HG03095 (cell line): ENCODE results near the gene NDUFS8.

ENCODE experiments used
- ATAC-seq: cut with Tn5 transposase; IDR thresholded peaks from one replicate; pipeline ENCODE4 v1.9.1; 2021; ENCODE audit warnings: moderate library complexity; ENCODE audit not compliant: unreplicated experiment

NDUFS8 gene

DNA sequence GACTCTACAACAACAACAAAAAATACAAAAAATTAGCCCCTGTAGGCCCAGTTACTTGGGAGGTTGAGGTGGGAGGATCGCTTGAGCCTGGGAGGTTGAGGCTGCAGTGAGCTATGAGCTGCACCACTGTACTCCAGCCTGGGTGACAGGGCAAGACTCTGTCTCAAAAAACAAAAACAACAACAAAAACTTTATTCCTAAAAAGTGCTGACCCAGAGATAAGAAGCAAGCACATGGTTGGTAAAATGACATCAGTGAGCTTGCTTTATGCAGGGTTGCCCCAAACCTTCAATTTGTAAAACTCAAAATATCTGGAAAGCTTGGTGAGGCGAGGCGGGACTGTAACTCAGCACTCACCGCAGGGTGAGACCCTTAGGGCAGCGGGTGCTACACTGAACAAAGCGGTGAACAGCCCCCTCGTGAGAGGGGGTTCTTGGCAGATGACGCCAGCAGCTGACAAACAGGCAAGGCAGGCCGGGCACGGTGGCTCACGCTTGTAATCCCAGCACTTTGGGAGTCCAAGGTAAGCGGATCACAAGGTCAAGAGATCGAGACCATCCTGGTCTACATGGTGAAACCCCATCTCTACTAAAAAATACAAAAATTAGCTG, 4.9 kb downstream of the NDUFS8 start:
- ATAC-seq, result no peak

DNA sequence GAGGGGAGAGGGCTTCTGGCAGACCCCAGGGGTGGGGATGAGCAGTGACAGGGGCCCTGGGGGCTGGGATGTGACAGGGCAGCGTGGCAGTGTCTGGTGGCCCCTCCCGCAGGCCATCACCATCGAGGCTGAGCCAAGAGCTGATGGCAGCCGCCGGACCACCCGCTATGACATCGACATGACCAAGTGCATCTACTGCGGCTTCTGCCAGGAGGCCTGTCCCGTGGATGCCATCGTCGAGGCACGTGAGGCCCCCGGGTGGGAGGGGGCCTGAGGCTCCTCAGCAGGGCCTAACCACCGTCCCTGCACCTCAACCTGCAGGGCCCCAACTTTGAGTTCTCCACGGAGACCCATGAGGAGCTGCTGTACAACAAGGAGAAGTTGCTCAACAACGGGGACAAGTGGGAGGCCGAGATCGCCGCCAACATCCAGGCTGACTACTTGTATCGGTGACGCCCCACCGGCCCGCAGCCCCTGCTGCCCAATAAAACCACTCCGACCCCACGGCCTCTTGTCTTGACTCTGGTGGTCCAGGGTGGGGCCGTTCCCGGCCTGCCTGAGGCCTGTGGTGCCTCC, 5.7 kb downstream of the NDUFS8 start:
- no peak for ATAC-seq

DNA sequence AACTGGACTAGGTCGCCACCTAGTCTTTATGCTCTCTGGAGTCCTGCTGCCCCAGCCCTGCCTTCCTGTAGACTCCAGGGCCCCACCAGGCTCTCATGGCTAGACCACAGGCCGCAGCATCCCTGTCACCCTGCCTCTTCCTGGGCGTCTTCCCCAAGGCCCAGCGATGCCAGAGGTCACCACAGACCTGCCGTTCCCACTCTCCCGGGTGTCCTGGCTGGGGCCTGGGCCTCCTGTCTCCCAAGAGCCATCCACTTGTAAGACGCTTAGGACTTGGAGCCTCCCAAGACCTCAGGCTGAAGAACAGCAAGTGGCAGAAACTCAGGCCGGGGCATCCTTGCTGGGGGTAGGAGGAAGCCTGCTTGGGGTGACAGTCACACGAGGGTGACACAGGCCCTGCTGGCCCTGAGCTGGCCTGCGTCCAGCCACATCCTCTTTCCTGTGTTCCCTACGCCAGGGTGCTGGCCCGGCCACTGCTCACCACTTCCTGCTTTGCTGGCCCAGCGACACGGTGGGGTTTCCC, 6.3 kb downstream of the NDUFS8 start:
- no peak for ATAC-seq

DNA sequence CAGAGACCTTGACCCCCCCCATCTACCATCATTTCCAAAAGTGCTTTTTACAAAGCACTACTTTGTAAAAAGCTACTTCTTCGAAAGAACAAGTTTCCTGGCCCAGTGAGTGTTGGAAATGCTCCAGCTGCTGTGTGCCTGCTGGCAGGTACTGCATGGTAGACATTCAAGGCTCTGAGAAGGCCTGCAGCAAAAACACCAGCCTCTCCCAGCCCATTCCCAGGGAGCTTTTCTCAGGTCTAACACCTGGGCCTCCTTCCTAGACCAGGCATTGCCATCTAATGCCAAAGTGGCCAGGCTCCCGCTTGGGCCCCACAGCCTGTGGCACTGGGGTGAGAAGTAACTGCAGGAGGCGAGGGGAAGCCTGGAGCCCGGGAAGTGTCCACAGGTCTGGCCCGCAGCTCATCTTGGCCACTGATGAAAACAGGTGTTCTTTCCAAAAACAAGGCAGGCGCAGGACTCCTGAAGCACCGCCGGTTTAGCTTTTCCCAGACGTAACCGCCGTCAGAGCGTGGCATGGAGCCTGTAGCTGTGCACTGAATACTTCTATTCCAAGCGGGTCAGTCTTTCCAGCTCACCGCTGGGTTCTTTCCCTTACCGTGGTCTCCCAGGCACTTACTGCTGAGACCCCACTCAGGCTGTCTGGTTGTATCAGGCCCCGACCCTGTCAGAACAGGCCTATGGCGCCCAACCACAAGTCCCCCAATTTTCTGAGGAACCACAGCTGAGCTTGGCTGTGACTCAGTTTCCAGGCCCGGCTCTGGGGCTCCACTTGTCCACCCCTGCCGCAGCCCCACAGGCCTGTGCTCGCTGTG, 7.1 kb downstream of the NDUFS8 start:
- ATAC-seq, result no peak

DNA sequence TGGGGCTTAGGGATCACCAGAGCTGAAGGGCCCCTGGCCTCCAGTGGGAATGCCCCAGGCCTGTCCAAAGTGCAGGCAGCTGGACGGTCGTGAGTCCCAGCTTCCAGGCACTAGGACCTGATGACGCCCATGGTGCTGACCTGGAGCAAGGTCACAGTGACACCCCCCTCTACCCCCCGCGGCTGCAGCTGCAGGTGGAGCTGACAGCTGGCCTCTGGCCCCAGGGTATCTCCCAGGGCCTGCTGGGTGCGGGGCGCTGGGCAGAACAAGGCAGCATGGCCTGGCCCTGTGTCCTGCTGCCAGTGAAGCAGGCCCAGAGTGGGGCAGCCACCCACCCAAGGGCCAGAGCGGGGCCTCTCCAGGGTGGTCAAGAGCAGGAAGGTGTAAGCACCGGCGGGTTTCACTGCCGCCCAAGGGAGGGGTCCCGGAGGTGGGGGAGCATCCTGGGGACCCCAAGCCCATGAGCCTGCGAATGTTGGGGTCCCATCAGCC, 7.8 kb downstream of the NDUFS8 start:
- no peak for ATAC-seq

DNA sequence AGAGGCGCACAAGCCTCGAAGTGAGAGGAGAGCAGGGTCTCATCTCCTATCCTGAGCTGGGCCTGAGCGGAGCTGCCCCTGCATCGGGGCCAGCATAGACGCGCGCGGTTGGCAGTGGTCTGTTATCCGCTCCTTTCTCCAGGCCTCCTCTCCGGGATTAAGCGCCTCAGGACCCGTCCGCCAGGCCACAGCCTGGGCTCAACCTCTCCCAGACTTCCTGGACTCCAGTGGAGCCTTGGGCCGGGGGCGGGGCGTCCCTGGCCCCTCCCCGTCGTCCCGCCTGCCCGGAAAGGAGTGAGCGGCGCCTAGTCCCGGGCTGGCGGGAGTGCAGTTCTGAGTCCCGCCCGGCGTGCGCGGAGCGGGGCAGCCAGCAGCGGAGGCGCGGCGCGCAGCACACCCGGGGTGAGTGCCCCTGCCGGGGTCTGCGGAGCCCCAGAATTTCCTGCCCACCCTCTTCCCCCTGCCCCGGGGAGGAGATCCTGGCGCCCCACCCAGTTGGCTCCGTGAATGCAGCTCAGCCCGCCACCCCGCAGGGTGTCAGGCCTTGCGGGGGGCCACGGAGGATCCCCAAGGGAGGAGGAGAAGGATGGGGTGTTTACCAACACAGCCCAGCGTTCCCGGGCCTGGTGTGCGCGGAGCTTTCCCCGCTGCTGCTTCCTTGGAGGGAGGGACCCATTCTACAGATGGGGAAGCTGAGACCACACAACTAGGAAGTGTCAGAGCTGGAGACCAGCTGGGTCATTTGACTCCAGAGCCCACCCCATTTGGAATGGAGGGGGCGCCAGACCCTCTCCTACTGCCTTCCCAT, 8.4 kb downstream of the NDUFS8 start, which contains the start of gene TCIRG1:
Gene TCIRG1, plus strand, starts transcription at position 308 of the 808 bp plus-strand sequence. CDS start 2,247 bp downstream, outside the sequence.
- no peak for ATAC-seq

DNA sequence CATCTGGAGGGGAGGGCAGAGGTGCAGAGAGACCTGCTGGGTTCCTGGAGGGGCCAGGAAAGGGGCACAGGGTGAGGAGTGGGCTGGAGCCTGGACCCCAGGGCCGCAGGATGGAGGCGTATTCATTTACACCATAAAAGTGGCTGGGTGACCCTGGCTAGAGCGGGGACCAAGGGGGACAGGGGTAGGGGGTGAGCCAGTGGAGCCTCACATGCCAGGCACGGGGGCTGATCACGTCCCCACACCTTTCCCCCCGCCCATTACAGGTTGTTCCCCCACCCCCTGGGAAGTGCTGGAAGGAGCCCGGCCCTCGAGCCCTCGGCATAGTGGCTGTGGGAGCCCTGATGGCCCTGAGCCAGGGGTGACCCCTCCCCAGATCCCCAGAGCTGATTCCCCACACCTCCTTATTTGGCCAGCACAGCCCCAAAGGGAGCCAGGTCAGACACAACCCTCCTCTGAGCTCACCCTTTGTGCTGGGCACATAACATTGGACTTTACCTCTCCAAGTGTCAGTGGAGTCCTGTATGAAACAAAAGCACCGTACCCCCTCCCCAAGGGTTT, 9.1 kb downstream of the NDUFS8 start:
- ATAC-seq, result no peak

DNA sequence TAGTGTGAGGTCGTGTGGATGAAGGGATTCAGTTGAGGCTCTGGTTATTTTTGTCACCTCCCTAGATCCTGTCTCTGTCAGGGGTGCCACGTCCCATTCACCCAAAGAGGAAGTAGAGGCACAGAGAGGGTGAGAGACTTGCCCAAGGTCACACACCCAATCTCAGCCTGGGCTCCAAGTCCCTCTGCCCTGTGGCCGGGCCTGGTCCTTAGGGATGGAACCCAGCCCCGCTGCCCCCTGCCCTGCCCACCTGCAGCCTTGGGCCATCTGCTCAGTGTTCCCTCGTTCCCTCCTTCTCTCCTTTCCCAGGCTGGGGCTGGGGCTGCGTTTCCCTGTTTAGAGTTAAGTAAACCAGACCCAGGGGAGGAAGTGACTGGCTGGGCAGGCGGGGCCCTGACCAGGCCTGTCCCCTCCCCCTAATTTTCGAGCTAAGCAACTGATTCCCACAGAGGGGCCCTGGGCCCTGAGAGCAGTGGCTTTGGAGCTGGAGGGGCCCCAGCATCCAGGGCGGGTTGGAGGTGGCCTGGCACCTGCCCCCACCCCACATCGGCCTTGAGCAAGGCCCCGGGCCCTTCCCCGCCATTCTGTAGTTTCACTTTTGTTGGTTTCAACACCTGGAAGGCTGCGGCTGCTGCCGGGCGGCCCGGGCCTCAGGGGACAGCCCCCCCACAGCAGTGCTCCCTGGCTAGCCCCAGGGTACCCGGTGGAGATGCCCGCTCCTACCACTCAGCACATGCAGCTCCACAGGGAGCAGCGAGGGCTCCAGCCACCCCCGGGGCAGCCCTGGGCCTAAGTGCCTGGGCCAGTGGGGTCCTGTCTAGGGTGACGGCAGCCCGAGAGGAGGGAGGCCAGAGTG, 9.8 kb downstream of the NDUFS8 start:
- ATAC-seq, result peak; percentile 44

DNA sequence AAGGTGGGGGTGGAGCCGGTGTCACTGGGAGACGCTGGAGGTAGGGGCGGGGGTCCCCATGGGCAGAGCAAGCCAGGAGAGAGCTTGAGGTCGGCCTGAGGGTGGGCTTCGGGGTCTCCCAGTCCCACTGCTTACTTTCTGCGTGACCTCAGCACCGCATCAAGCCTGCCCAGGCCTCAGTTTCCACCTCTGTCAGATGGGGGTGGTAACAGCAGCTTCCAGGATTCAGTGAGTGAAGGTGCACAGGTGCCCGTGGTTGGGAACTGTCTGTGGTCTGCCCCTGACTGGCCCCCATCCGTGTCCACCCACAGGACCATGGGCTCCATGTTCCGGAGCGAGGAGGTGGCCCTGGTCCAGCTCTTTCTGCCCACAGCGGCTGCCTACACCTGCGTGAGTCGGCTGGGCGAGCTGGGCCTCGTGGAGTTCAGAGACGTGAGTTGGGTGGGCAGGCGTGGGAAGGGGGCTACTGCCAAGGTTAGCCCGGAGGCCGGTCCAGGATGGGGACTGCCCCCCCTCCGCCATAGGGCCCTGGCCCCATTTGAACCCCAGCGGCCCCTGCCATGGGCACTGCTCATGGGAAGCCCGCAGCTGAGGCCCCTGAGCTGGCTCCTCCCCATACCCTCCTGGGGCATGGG, 10.6 kb downstream of the NDUFS8 start:
- ATAC-seq, result no peak

DNA sequence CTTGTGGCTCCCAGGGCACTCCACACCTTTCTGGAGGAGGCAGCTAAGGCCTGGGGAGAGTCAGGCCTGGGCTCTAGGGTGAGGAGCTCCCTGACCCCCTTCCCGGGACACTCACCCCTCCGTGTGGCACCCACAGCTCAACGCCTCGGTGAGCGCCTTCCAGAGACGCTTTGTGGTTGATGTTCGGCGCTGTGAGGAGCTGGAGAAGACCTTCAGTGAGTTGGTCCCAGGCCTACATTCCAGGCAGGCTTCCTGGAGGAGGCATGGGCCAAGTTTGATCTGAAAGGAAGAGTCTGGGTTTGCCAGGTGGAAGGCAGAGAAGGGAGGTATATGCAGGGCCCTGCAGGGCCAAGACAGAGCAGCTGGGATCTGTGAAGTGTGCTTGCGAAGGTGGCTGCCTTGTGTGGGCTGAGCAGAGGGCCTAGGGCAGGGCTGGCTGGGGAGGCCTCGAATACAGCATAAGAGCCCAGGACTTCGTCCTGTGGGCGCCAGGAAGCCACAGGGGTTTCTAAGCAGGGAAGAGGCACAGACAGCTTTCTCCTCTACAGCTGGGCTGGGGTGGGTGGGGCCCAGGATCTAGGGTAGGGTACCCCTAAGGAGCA, 11.2 kb downstream of the NDUFS8 start:
- no peak for ATAC-seq

DNA sequence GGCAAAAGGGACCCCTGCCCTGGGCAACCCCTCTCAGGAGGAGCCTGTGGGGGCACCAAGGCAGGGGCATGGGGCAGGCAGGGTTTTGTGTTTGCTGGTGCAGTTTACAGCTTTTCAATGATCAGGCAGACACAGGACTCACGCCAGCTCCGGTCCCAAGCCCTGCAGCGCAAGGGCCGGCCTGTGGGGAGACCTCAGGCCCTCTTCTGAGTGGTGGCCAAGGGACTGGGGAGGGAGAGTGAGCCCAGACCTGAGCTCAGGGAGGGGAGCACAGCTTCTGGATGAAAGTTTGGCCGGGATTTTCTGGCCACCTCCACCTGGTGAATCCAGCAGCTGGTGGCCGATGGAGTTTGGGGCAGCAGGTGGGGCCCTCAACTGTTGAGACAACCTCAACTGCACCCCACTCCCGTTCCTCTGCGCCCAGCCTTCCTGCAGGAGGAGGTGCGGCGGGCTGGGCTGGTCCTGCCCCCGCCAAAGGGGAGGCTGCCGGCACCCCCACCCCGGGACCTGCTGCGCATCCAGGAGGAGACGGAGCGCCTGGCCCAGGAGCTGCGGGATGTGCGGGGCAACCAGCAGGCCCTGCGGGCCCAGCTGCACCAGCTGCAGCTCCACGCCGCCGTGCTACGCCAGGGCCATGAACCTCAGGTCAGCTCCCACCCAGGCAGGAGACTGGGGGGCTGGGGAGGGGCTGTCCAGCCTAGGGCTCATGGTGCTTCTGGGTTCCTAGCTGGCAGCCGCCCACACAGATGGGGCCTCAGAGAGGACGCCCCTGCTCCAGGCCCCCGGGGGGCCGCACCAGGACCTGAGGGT, 11.9 kb downstream of the NDUFS8 start:
- no peak for ATAC-seq

DNA sequence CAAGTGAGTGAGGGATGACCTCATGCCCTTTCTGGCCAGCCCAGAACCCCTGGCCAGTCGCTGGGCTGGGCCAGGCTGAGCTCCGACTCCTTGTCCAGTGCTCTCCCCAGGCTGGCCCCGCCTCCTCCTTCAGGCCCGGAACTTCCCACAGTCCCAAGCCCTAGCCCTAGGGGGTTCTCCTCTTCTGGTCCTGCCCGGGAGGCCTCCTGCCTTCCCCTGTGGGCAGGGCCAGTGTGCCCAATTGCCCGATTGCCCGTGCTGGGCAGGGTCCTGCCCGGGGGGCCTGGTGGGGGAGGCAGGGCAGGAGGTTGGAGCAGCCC, 12.5 kb downstream of the NDUFS8 start:
- no peak for ATAC-seq

DNA sequence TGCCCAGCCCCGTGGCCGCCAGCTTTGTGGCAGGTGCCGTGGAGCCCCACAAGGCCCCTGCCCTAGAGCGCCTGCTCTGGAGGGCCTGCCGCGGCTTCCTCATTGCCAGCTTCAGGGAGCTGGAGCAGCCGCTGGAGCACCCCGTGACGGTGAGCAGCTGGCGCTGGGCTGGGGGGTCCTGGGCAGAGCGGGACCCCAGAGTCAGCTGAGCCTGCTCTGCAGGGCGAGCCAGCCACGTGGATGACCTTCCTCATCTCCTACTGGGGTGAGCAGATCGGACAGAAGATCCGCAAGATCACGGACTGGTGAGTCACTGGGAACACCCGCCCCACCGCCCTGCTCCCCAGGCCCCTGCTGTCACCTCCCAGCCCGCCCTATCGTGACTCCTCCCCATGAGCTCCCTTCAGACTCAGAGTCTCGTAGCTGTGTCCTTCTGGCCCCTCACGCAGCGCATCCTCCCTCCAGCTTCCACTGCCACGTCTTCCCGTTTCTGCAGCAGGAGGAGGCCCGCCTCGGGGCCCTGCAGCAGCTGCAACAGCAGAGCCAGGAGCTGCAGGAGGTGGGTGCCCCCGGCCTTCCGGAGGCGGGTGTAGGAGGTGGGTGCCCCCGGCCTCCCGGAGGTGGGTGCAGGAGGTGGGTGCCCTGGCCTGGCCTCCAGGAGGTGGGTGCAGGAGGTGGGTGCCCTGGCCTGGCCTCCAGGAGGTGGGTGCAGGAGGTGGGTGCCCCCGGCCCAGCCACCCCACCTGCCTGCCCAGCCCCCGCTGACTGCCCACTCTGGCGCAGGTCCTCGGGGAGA, 13.1 kb downstream of the NDUFS8 start:
- no peak for ATAC-seq

DNA sequence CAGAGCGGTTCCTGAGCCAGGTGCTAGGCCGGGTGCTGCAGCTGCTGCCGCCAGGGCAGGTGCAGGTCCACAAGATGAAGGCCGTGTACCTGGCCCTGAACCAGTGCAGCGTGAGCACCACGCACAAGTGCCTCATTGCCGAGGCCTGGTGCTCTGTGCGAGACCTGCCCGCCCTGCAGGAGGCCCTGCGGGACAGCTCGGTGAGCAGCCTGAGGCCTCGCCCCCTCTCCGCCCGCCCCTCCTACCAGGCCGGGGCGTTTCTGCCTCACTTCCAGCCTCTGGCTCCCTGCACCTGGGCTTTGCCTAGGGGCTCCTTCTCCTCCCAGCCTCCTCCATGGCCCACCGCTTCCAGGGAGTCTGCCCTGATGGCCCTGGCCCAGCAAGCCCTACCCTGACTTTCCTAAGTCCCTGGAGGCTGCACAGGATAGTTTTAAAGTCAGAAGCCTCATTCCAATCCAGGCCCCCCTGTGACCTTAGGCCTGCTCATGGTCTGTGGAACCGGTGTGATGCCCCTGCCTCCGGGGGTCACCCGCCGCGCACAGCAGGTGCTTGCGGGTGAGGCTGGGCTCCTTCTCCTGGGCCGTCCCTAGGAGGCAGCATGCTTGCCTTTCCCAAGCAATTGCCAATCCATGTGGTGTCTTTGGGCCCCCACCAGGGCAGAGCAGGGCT, 13.8 kb downstream of the NDUFS8 start:
- ATAC-seq, result no peak

DNA sequence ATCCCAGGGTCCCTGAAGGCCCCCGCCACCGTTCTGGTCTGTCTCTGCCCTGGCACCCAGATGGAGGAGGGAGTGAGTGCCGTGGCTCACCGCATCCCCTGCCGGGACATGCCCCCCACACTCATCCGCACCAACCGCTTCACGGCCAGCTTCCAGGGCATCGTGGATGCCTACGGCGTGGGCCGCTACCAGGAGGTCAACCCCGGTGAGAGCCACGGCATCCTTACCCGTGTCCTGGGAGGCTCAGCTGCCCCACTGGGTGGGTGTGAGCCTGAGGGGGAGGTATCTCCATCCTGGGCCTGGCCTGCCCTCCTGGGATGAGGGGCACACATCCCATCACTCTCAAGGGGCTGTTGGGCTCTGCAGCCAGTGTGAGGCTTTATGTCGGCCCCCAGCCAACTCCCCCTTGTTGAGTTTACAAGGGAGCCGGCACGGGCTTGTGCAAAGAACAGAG, 14.4 kb downstream of the NDUFS8 start:
- no peak for ATAC-seq

DNA sequence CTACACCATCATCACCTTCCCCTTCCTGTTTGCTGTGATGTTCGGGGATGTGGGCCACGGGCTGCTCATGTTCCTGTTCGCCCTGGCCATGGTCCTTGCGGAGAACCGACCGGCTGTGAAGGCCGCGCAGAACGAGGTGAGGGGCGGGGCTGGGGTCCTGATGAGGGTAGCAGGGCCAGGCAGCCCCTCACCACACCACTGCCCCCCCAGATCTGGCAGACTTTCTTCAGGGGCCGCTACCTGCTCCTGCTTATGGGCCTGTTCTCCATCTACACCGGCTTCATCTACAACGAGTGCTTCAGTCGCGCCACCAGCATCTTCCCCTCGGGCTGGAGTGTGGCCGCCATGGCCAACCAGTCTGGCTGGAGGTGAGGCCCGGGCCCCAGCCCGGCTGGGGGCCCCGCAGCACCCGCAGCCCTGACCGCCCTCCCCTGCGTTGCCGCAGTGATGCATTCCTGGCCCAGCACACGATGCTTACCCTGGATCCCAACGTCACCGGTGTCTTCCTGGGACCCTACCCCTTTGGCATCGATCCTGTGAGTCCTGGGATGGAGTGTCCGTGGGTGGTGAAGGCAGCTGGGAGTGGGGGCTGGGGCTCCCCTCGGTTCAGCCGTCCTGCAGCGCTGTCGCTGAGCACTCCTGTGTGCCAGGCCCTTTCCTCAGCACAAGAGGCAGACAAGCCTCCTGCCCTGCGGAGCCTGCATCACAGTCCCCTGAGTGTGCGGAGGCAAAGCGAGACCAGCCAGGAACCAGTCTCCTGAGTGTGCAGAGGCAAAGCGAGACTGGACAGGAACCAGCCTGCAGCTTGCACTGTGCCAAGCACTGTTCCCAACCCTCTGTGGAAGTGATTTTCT, 17.2 kb downstream of the NDUFS8 start:
- no peak for ATAC-seq
